ENCODE measurements around the gene USP49. TPM values are rescaled to one million over a fixed set of nuclear protein-coding genes. Genes with fewer than 3 reads are reported as not detected.

USP49 gene
- polyA plus RNA-seq, 1 of the 3 experiments (the other 2 are of a cell fraction) = 2.4 TPM

DNA sequence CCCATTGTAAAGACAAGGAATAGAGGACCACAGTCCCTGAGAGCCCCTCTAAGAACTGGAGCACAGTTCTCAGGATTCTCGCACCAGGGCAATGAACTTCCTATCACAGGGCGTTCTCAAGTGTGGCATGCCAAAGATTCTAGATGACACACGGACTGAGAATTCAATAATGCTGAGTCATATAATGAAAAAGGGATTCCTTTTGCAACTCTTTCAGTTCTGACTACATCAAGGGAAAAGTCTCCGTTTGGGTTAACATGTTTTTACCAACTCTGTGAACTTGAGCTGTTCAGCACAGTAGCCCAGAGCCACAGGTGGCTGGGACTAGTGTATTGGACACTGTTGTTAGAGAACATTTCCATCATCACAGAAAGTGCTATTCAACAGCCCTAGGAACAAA is 22.4 kb upstream of the USP49 start:
- H3K4me1 ChIP-seq (ENCODE audit: control insufficient read depth in 1 of 2, insufficient read depth in 2 of 2, low read depth in 1 of 2, low read length in 1 of 2) = peaks cover 7 to 11% of the 10 kb centered on the region in 2 experiments; a peak in 3 of 4 replicates
- CTCF ChIA-PET = no interaction called here
- no peaks in the 10 kb centered on the region for H4K20me1 ChIP-seq (ENCODE audit: insufficient read depth)
- H3K36me3 ChIP-seq (replicated peaks in 1 of 2; ENCODE audit: control insufficient read depth in 1 of 2, insufficient read depth in 2 of 2, low read length in 1 of 2) = peaks cover 12 to 29% of the 10 kb centered on the region in 2 experiments
- peaks cover 7% of the 10 kb centered on the region for H3F3A ChIP-seq (replicated peaks; ENCODE audit: insufficient read depth)
- H2AFZ ChIP-seq (ENCODE audit: low read depth) = no peak overlapping the region; the same call in 1 of the 2 replicates
- POLR2A ChIA-PET = no interaction called here
- H3K27me3 ChIP-seq (ENCODE audit: insufficient read depth) = no peaks in the 10 kb centered on the region
- WGBS (ENCODE audit: low lambda C conversion rate) = 7% methylated on average over 4 of the region's 4 CpGs
- no peaks in the 10 kb centered on the region for H3K9me3 ChIP-seq
- H3K27ac ChIP-seq (ENCODE audit: low read depth in 2 of 2, low read length in 1 of 2) = peak overlapping the region; percentile 34 to 82; a peak in 3 of 4 replicates
- H3K4me2 ChIP-seq = peak overlapping the region; percentile 44
- no peak for DNase-seq
- 0 out of 4 replicates have a peak overlapping the region, but pooled peaks of 1 of the 2 experiments have one; percentile 15 for H3K4me3 ChIP-seq (ENCODE audit: low read depth in 2 of 2, low read length in 1 of 2)
- TF ChIP-seq RXRA (IDR thresholded peaks at IDR 0.05; ENCODE audit: borderline replicate concordance, low read depth) (peak; percentile 70; the same call in 1 of the 2 replicates), TAF1 (IDR thresholded peaks at IDR 0.05; ENCODE audit: borderline replicate concordance, low read depth, low read length) (no peak), FOSL2 (IDR thresholded peaks at IDR 0.05; ENCODE audit: borderline replicate concordance, low read depth) (peak; percentile 90), GABPA (IDR thresholded peaks at IDR 0.05; ENCODE audit: low read depth) (no peak), JUND (IDR thresholded peaks at IDR 0.05) (peak; percentile 89), RFX5 (IDR thresholded peaks at IDR 0.05; ENCODE audit: low read length) (no peak), TCF12 (IDR thresholded peaks at IDR 0.05) (peak; percentile 59; the same call in 1 of the 2 replicates), NFIC (IDR thresholded peaks at IDR 0.05; ENCODE audit: borderline replicate concordance) (peak; percentile 62; the same call in 1 of the 2 replicates), EP300 (IDR thresholded peaks at IDR 0.05; ENCODE audit: borderline replicate concordance in 1 of 2, low read depth in 1 of 2, low read length in 1 of 2) (peak in 1 of 2 experiments; percentile 47; a peak in 1 of 4 replicates), MXI1 (IDR thresholded peaks at IDR 0.05; ENCODE audit: low read depth, low read length) (no peak), YY1 (IDR thresholded peaks at IDR 0.05; ENCODE audit: low read depth) (no peak), POLR2AphosphoS5 (IDR thresholded peaks at IDR 0.05; ENCODE audit: low read depth, low read length) (peak; percentile 34; the same call in 1 of the 2 replicates), TEAD4 (IDR thresholded peaks at IDR 0.05; ENCODE audit: borderline replicate concordance, insufficient read depth) (peak; percentile 73; the same call in 1 of the 2 replicates), SIN3A (IDR thresholded peaks at IDR 0.05; ENCODE audit: borderline replicate concordance, low read depth, low read length) (peak; percentile 45; the same call in 1 of the 2 replicates), ELF1 (IDR thresholded peaks at IDR 0.05) (no peak)
- TF ChIP-seq, protein P1, sequence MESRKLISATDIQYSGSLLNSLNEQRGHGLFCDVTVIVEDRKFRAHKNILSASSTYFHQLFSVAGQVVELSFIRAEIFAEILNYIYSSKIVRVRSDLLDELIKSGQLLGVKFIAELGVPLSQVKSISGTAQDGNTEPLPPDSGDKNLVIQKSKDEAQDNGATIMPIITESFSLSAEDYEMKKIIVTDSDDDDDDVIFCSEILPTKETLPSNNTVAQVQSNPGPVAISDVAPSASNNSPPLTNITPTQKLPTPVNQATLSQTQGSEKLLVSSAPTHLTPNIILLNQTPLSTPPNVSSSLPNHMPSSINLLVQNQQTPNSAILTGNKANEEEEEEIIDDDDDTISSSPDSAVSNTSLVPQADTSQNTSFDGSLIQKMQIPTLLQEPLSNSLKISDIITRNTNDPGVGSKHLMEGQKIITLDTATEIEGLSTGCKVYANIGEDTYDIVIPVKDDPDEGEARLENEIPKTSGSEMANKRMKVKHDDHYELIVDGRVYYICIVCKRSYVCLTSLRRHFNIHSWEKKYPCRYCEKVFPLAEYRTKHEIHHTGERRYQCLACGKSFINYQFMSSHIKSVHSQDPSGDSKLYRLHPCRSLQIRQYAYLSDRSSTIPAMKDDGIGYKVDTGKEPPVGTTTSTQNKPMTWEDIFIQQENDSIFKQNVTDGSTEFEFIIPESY (IDR thresholded peaks at IDR 0.05; ENCODE audit: borderline replicate concordance, low read depth) = no peak
- TF ChIP-seq, protein P2, sequence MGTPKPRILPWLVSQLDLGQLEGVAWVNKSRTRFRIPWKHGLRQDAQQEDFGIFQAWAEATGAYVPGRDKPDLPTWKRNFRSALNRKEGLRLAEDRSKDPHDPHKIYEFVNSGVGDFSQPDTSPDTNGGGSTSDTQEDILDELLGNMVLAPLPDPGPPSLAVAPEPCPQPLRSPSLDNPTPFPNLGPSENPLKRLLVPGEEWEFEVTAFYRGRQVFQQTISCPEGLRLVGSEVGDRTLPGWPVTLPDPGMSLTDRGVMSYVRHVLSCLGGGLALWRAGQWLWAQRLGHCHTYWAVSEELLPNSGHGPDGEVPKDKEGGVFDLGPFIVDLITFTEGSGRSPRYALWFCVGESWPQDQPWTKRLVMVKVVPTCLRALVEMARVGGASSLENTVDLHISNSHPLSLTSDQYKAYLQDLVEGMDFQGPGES (IDR thresholded peaks at IDR 0.05; ENCODE audit: low read depth, low read length) = no peak
- TF ChIP-seq, protein P3, sequence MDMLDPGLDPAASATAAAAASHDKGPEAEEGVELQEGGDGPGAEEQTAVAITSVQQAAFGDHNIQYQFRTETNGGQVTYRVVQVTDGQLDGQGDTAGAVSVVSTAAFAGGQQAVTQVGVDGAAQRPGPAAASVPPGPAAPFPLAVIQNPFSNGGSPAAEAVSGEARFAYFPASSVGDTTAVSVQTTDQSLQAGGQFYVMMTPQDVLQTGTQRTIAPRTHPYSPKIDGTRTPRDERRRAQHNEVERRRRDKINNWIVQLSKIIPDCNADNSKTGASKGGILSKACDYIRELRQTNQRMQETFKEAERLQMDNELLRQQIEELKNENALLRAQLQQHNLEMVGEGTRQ (IDR thresholded peaks at IDR 0.05; ENCODE audit: borderline replicate concordance, low read depth, low read length) = no peak
- TF ChIP-seq, protein P4, sequence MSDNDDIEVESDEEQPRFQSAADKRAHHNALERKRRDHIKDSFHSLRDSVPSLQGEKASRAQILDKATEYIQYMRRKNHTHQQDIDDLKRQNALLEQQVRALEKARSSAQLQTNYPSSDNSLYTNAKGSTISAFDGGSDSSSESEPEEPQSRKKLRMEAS (IDR thresholded peaks at IDR 0.05; ENCODE audit: low read depth) = peak; percentile 53; the same call in 1 of the 2 replicates
- TF ChIP-seq, protein P5, sequence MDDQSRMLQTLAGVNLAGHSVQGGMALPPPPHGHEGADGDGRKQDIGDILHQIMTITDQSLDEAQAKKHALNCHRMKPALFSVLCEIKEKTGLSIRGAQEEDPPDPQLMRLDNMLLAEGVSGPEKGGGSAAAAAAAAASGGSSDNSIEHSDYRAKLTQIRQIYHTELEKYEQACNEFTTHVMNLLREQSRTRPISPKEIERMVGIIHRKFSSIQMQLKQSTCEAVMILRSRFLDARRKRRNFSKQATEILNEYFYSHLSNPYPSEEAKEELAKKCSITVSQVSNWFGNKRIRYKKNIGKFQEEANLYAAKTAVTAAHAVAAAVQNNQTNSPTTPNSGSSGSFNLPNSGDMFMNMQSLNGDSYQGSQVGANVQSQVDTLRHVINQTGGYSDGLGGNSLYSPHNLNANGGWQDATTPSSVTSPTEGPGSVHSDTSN (IDR thresholded peaks at IDR 0.05) = 0 out of 2 replicates have a peak, but pooled peaks have one; percentile 33
- no peaks in the 10 kb centered on the region for H3K9me2 ChIP-seq
- H3K79me2 ChIP-seq (ENCODE audit: insufficient read depth) = peaks cover 87% of the 10 kb centered on the region
- H3K9ac ChIP-seq = peak overlapping the region; percentile 46; the same call in 1 of the 2 replicates
